Measurements from ENCODE around the gene STK24. TPM values are rescaled to one million over a fixed set of nuclear protein-coding genes. Genes with fewer than 3 reads are reported as not detected.

STK24 gene
- total RNA-seq, 5 donors from 2014 or later (not counting 1 experiment from before 2014, with no cell fraction given): 92.1 to 143 (median 113) TPM

DNA sequence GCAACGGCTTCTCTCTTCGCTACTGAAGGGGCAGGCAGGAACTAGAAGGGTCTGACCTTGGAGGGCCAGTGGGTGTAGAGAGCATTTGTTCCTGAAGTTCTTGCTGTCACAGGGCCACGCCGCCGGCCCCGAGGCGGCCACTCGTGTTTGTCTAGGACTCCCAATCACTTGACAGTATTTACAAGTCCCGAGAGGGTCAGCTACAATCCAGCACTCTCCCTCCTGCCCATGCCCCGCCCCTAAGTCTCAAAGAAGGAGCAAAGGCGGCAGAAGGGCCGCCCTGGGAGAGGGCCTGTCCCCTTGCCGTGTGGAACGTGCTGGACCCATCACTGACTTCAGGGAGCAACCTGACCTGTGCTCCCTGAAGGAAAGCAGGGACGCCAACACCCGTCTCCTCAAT lies 118.5 kb downstream of the STK24 start:
- Histone ChIP-seq H3K4me3 (ENCODE audit: control insufficient read depth in 1 of 2, extremely low read depth in 1 of 2, low read length in 1 of 2) (no peak overlapping the region), H3K36me3 (ENCODE audit: control insufficient read depth in 2 of 2, extremely low read depth in 1 of 2, insufficient read depth in 1 of 2, low read length in 1 of 2) (peaks cover 15 to 90% of the 10 kb centered on the region in 2 donors), H3K27ac (ENCODE audit: low read length) (no peak overlapping the region), H3K27me3 (replicated peaks in 1 of 2; ENCODE audit: control insufficient read depth in 2 of 2, extremely low read depth in 1 of 2, insufficient read depth in 2 of 2, low read length in 1 of 2) (no peaks in the 10 kb centered on the region), H3K4me1 (ENCODE audit: control insufficient read depth in 1 of 2, extremely low read depth in 1 of 2, insufficient read depth in 2 of 2, low read length in 2 of 2) (no peaks in the 10 kb centered on the region), H3K9me3 (no peaks in the 10 kb centered on the region)
- ATAC-seq (replicated peaks in 1 of 4) (no peak), DNase-seq (no peak)
- Mint-ChIP-seq H3K36me3 (peaks cover 70% of the 10 kb centered on the region), H3K4me3 (no peak overlapping the region), H3K9me3 (no peaks in the 10 kb centered on the region), H3K27ac (no peak overlapping the region), H3K27me3 (no peaks in the 10 kb centered on the region), H3K4me1 (peaks cover 8 to 13% (median 13%) of the 10 kb centered on the region in 3 donors)
- CTCF ChIA-PET: interaction anchor here in 1 of 2 donors (1.8 kb wide), 1 partner anchor 12 kb away, joined by 9 read pairs; no protein-coding TSS in a partner anchor
- POLR2A ChIA-PET: no interaction called here
- WGBS (ENCODE audit: insufficient coverage): 100% methylated on average over 9 of the region's 16 CpGs

- H3K36me3 ChIP-seq (ENCODE audit: control insufficient read depth in 2 of 2, extremely low read depth in 1 of 2, insufficient read depth in 1 of 2, low read length in 1 of 2): peaks cover 15 to 90% of the 10 kb centered on the region in 2 donors
- DNase-seq (no peak), ATAC-seq (replicated peaks in 1 of 4) (no peak)
- peaks cover 68% of the 10 kb centered on the region for H3K36me3 Mint-ChIP-seq
- no peak overlapping the region for H3K4me3 Mint-ChIP-seq
- no peak overlapping the region for H3K4me3 ChIP-seq (ENCODE audit: control insufficient read depth in 1 of 2, extremely low read depth in 1 of 2, low read length in 1 of 2)
- peaks cover 5 to 10% (median 9%) of the 10 kb centered on the region in 3 donors for H3K4me1 Mint-ChIP-seq
- H3K27me3 ChIP-seq (replicated peaks in 1 of 2; ENCODE audit: control insufficient read depth in 2 of 2, extremely low read depth in 1 of 2, insufficient read depth in 2 of 2, low read length in 1 of 2): no peaks in the 10 kb centered on the region
- ChIA-PET CTCF (interaction anchor here (0.7 to 1.8 kb wide), 3 partner anchors 11 to 94 kb away, joined by 3 to 9 read pairs (median 6); no protein-coding TSS in a partner anchor), POLR2A (interaction anchor here in 1 of 2 donors (0.6 kb wide), 1 partner anchor 140 kb away, joined by 3 read pairs; no protein-coding TSS in a partner anchor)
- no peaks in the 10 kb centered on the region for H3K4me1 ChIP-seq (ENCODE audit: control insufficient read depth in 1 of 2, extremely low read depth in 1 of 2, insufficient read depth in 2 of 2, low read length in 2 of 2)
- H3K9me3 Mint-ChIP-seq: no peaks in the 10 kb centered on the region
- H3K27me3 Mint-ChIP-seq: no peaks in the 10 kb centered on the region
- WGBS (ENCODE audit: insufficient coverage): 89% methylated on average over 13 of the region's 13 CpGs
- no peak overlapping the region for H3K27ac ChIP-seq (ENCODE audit: low read length)
- peak overlapping the region; percentile 46 to 68 for H3K27ac Mint-ChIP-seq
- no peaks in the 10 kb centered on the region for H3K9me3 ChIP-seq
Measured at GRCh38 chr13:98457053-98457452, 119.9 kb downstream of the STK24 start.

- peaks cover 0 to 6% of the 10 kb centered on the region in 2 experiments for H3K4me1 ChIP-seq (ENCODE audit: control insufficient read depth in 1 of 2, extremely low read depth in 1 of 2, insufficient read depth in 2 of 2, low read length in 2 of 2)
- no peaks in the 10 kb centered on the region for H3K27me3 Mint-ChIP-seq
- peak overlapping the region; percentile 31 to 68 for H3K27ac Mint-ChIP-seq
- ChIA-PET POLR2A (no interaction called here), CTCF (interaction anchor here (1.2 to 1.8 kb wide), 2 partner anchors 10 to 11 kb away, joined by 3 to 9 read pairs; no protein-coding TSS in a partner anchor)
- no peak overlapping the region for H3K4me3 Mint-ChIP-seq
- ATAC-seq (replicated peaks in 1 of 4) (no peak), DNase-seq (no peak)
- H3K4me3 ChIP-seq (ENCODE audit: control insufficient read depth in 1 of 2, extremely low read depth in 1 of 2, low read length in 1 of 2): no peak overlapping the region
- H3K36me3 ChIP-seq (ENCODE audit: control insufficient read depth in 2 of 2, extremely low read depth in 1 of 2, insufficient read depth in 1 of 2, low read length in 1 of 2): peaks cover 15 to 90% of the 10 kb centered on the region in 2 donors
- H3K9me3 ChIP-seq: no peaks in the 10 kb centered on the region
- peaks cover 72% of the 10 kb centered on the region for H3K36me3 Mint-ChIP-seq
- no peak overlapping the region for H3K27ac ChIP-seq (ENCODE audit: low read length)
- H3K4me1 Mint-ChIP-seq: peaks cover 11 to 16% (median 15%) of the 10 kb centered on the region in 3 donors
- no peaks in the 10 kb centered on the region for H3K27me3 ChIP-seq (replicated peaks in 1 of 2; ENCODE audit: control insufficient read depth in 2 of 2, extremely low read depth in 1 of 2, insufficient read depth in 2 of 2, low read length in 1 of 2)
- WGBS (ENCODE audit: insufficient coverage): 88% methylated on average over 4 of the region's 6 CpGs
- H3K9me3 Mint-ChIP-seq: no peaks in the 10 kb centered on the region
Measured at GRCh38 chr13:98456413-98456845, 120.5 kb downstream of the STK24 start.

- H3K27me3 ChIP-seq (replicated peaks in 1 of 2; ENCODE audit: control insufficient read depth in 2 of 2, extremely low read depth in 1 of 2, insufficient read depth in 2 of 2, low read length in 1 of 2): no peaks in the 10 kb centered on the region
- Mint-ChIP-seq H3K36me3 (peaks cover 60% of the 10 kb centered on the region), H3K27me3 (no peaks in the 10 kb centered on the region), H3K4me3 (no peak overlapping the region), H3K27ac (peak overlapping the region; percentile 13 to 30), H3K4me1 (peaks cover 18 to 28% (median 27%) of the 10 kb centered on the region in 3 donors), H3K9me3 (no peaks in the 10 kb centered on the region)
- 64% methylated on average over 5 of the region's 7 CpGs for WGBS (ENCODE audit: insufficient coverage)
- no peak overlapping the region for H3K27ac ChIP-seq (ENCODE audit: low read length)
- no peak overlapping the region for H3K4me3 ChIP-seq (ENCODE audit: control insufficient read depth in 1 of 2, extremely low read depth in 1 of 2, low read length in 1 of 2)
- POLR2A ChIA-PET: no interaction called here
- CTCF ChIA-PET: interaction anchor here (0.5 to 1.6 kb wide), 2 partner anchors 9 to 1602 kb away, joined by 3 to 10 read pairs; no protein-coding TSS in a partner anchor
- H3K36me3 ChIP-seq (ENCODE audit: control insufficient read depth in 2 of 2, extremely low read depth in 1 of 2, insufficient read depth in 1 of 2, low read length in 1 of 2): peaks cover 11 to 75% of the 10 kb centered on the region in 2 donors
- no peak for DNase-seq
- H3K4me1 ChIP-seq (ENCODE audit: control insufficient read depth in 1 of 2, extremely low read depth in 1 of 2, insufficient read depth in 2 of 2, low read length in 2 of 2): peaks cover 0 to 16% of the 10 kb centered on the region in 2 experiments
- no peak for ATAC-seq (replicated peaks in 1 of 4)
- no peaks in the 10 kb centered on the region for H3K9me3 ChIP-seq
Measured at GRCh38 chr13:98454389-98454881, 122.5 kb downstream of the STK24 start.

- H3K27me3 ChIP-seq (replicated peaks in 1 of 2; ENCODE audit: control insufficient read depth in 2 of 2, extremely low read depth in 1 of 2, insufficient read depth in 2 of 2, low read length in 1 of 2): no peaks in the 10 kb centered on the region
- peaks cover 18 to 31% (median 27%) of the 10 kb centered on the region in 3 donors for H3K4me1 Mint-ChIP-seq
- H3K27ac Mint-ChIP-seq: peak overlapping the region in 1 of 2 donors; percentile 37
- ChIA-PET POLR2A (no interaction called here), CTCF (no interaction called here)
- H3K36me3 Mint-ChIP-seq: peaks cover 59% of the 10 kb centered on the region
- DNase-seq (no peak), ATAC-seq (replicated peaks in 1 of 4) (no peak)
- peaks cover 0 to 16% of the 10 kb centered on the region in 2 experiments for H3K4me1 ChIP-seq (ENCODE audit: control insufficient read depth in 1 of 2, extremely low read depth in 1 of 2, insufficient read depth in 2 of 2, low read length in 2 of 2)
- H3K4me3 ChIP-seq (ENCODE audit: control insufficient read depth in 1 of 2, extremely low read depth in 1 of 2, low read length in 1 of 2): no peak overlapping the region
- 92% methylated on average over 2 of the region's 15 CpGs for WGBS (ENCODE audit: insufficient coverage)
- H3K27me3 Mint-ChIP-seq: no peaks in the 10 kb centered on the region
- no peaks in the 10 kb centered on the region for H3K9me3 Mint-ChIP-seq
- H3K27ac ChIP-seq (ENCODE audit: low read length): no peak overlapping the region
- no peak overlapping the region for H3K4me3 Mint-ChIP-seq
- H3K36me3 ChIP-seq (ENCODE audit: control insufficient read depth in 2 of 2, extremely low read depth in 1 of 2, insufficient read depth in 1 of 2, low read length in 1 of 2): peaks cover 11 to 72% of the 10 kb centered on the region in 2 donors
- no peaks in the 10 kb centered on the region for H3K9me3 ChIP-seq
Measured at GRCh38 chr13:98452851-98453843, 123.8 kb downstream of the STK24 start.
